ENCODE data around the gene GMCL1.
"Not testable (repeated sequence)": the region's sequence is repeated elsewhere in the genome, so short reads cannot be mapped to it uniquely, and the experiment has no call there.

The GMCL1 gene

DNA sequence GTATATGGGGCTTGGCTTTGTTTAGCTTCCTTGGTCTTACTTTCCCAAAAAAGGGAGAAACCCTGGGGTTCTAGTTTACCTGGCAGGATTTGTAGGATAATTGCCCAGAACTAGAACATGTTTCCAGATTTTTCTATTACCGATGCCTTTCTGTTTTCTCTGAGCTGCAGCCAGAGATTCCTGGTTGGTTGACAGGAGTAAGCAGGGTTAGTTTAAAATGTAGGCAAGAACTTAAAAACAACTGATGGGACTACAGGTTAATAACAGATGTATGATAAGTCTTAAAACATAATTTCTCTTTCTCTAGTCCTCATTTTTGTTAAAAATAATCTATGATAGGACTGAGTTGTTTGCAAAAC lies 38.9 kb upstream of the GMCL1 start:
- Histone ChIP-seq H3K4me3 (ENCODE audit: low read depth in 1 of 5, low read length in 5 of 5) (no peak overlapping the region), H3K27ac (ENCODE audit: low read depth, low read length) (peak overlapping the region; percentile 42), H3K36me3 (ENCODE audit: control insufficient read depth in 5 of 5, insufficient read depth in 5 of 5, low read length in 5 of 5) (peaks cover 0 to 20% (median 6%) of the 10 kb centered on the region in 5 donors), H3K4me1 (ENCODE audit: control insufficient read depth in 5 of 5, insufficient read depth in 5 of 5, low read length in 5 of 5) (peaks cover 0 to 27% (median 22%) of the 10 kb centered on the region in 5 donors), H3K9ac (ENCODE audit: low read length in 5 of 5) (peak overlapping the region in 2 of 5 donors; percentile 5 to 48), H3K9me3 (ENCODE audit: control insufficient read depth in 5 of 5, low read length in 5 of 5) (no peaks in the 10 kb centered on the region), H3K27me3 (ENCODE audit: control insufficient read depth in 5 of 5, insufficient read depth in 4 of 5, low read length in 5 of 5) (no peaks in the 10 kb centered on the region)

DNA sequence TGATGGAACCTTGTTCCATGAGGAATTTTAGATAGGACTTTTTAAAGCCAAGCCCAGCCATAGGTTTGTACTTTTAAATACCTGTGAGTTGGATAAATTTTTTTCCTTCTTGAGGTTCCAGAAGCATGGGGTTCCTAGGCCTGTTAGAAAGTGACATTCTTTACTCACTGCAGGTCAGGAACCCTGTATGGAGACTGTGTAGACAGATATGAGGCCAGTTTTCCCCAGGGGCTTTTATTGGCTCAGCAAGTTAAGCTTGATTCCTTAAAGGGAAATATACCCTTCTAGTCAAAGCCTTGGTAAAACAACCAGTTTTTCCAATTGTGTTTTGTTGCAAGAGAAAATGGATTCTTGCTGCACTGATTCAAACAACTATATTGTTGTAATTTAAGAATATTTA lies 38.4 kb upstream of the GMCL1 start:
- peaks cover 0 to 16% (median 6%) of the 10 kb centered on the region in 5 donors for H3K36me3 ChIP-seq (ENCODE audit: control insufficient read depth in 5 of 5, insufficient read depth in 5 of 5, low read length in 5 of 5)
- no peak overlapping the region for H3K27ac ChIP-seq (ENCODE audit: low read depth, low read length)
- H3K27me3 ChIP-seq (ENCODE audit: control insufficient read depth in 5 of 5, insufficient read depth in 4 of 5, low read length in 5 of 5) = no peaks in the 10 kb centered on the region
- H3K9me3 ChIP-seq (ENCODE audit: control insufficient read depth in 5 of 5, low read length in 5 of 5) = no peaks in the 10 kb centered on the region
- H3K4me1 ChIP-seq (ENCODE audit: control insufficient read depth in 5 of 5, insufficient read depth in 5 of 5, low read length in 5 of 5) = peaks cover 0 to 27% (median 22%) of the 10 kb centered on the region in 5 donors
- H3K9ac ChIP-seq (ENCODE audit: low read length in 5 of 5) = no peak overlapping the region
- no peak overlapping the region for H3K4me3 ChIP-seq (ENCODE audit: low read depth in 1 of 5, low read length in 5 of 5)

DNA sequence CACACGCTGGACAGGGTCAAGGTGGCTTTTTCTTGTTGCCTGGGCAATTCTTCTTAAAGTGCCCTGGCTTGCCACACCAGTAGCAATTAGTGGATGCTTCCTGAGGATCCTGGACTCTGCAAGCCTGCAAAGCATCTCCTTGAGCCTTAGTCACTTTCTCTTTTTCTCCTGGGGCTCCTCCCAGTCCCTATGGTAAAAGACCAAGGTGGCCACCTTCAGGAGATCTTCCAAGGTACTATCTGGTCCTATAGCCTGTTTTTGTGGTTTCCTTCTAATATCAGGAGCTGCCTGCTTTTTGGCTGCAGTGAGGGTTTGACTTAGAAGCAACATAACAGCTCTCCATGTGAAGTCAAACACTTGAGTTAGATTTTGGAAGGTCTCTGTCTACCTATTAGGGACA lies 33.3 kb upstream of the GMCL1 start:
- H3K9ac ChIP-seq (ENCODE audit: low read length in 5 of 5) = no peak overlapping the region
- no peaks in the 10 kb centered on the region for H3K9me3 ChIP-seq (ENCODE audit: control insufficient read depth in 5 of 5, low read length in 5 of 5)
- H3K4me3 ChIP-seq (ENCODE audit: low read depth in 1 of 5, low read length in 5 of 5) = no peak overlapping the region
- H3K4me1 ChIP-seq (ENCODE audit: control insufficient read depth in 5 of 5, insufficient read depth in 5 of 5, low read length in 5 of 5) = peaks cover 4 to 22% (median 15%) of the 10 kb centered on the region in 5 donors
- no peak overlapping the region for H3K27ac ChIP-seq (ENCODE audit: low read depth, low read length)
- peaks cover 0 to 5% (median 0%) of the 10 kb centered on the region in 5 donors for H3K36me3 ChIP-seq (ENCODE audit: control insufficient read depth in 5 of 5, insufficient read depth in 5 of 5, low read length in 5 of 5)
- H3K27me3 ChIP-seq (ENCODE audit: control insufficient read depth in 5 of 5, insufficient read depth in 4 of 5, low read length in 5 of 5) = no peaks in the 10 kb centered on the region

- Histone ChIP-seq H3K36me3 (ENCODE audit: control insufficient read depth in 5 of 5, insufficient read depth in 5 of 5, low read length in 5 of 5) (peaks cover 0 to 5% (median 0%) of the 10 kb centered on the region in 5 donors), H3K27ac (ENCODE audit: low read depth, low read length) (no peak overlapping the region), H3K4me1 (ENCODE audit: control insufficient read depth in 5 of 5, insufficient read depth in 5 of 5, low read length in 5 of 5) (peaks cover 4 to 20% (median 12%) of the 10 kb centered on the region in 5 donors), H3K4me3 (ENCODE audit: low read depth in 1 of 5, low read length in 5 of 5) (no peak overlapping the region), H3K9ac (ENCODE audit: low read length in 5 of 5) (no peak overlapping the region), H3K9me3 (ENCODE audit: control insufficient read depth in 5 of 5, low read length in 5 of 5) (no peaks in the 10 kb centered on the region), H3K27me3 (ENCODE audit: control insufficient read depth in 5 of 5, insufficient read depth in 4 of 5, low read length in 5 of 5) (no peaks in the 10 kb centered on the region)
These were observed 32.2 kb upstream of the GMCL1 start for GRCh38 chr2:69797235-69797634.

- Histone ChIP-seq H3K27me3 (ENCODE audit: control insufficient read depth in 5 of 5, insufficient read depth in 4 of 5, low read length in 5 of 5) (no peaks in the 10 kb centered on the region), H3K36me3 (ENCODE audit: control insufficient read depth in 5 of 5, insufficient read depth in 5 of 5, low read length in 5 of 5) (peaks cover 0 to 5% (median 0%) of the 10 kb centered on the region in 5 donors), H3K4me3 (ENCODE audit: low read depth in 1 of 5, low read length in 5 of 5) (peak overlapping the region in 3 of 5 donors; percentile 58 to 71 (median 70)), H3K4me1 (ENCODE audit: control insufficient read depth in 5 of 5, insufficient read depth in 5 of 5, low read length in 5 of 5) (peaks cover 4 to 20% (median 12%) of the 10 kb centered on the region in 5 donors), H3K9me3 (ENCODE audit: control insufficient read depth in 5 of 5, low read length in 5 of 5) (no peaks in the 10 kb centered on the region), H3K9ac (ENCODE audit: low read length in 5 of 5) (peak overlapping the region in 1 of 5 donors; percentile 68), H3K27ac (ENCODE audit: low read depth, low read length) (peak overlapping the region; percentile 67)
These were observed 31.6 kb upstream of the GMCL1 start for GRCh38 chr2:69797836-69798289.

DNA sequence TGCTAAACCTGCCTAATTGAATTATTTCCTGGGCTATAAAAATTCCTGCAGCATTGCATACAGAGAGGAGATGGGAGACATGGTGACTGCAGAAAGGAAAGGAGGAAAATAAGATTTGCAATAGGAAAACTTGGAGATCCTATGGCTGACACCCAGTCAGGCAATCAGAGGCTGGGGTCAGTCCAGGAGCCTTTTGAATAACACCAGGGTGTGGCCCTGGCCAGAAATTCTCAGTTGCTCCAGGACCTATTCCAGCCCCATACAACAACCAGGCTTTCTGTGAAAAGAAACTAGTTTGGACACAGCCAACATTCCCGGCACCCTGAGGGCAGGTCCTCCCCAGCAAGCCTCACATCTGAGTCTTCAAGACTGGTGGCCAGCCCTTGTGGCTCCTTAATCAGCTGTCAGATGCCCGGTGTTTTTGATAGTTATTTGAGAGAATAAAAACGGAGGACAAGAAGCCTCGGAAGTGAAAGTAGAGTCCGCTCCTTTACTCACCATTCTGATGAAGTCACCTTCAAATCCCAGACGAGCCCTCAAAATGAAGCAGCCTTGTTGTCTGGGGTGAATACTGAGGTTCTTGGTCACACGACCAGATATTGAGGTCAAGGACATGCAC lies 31.1 kb upstream of the GMCL1 start:
- H3K36me3 ChIP-seq (ENCODE audit: control insufficient read depth in 5 of 5, insufficient read depth in 5 of 5, low read length in 5 of 5) = peaks cover 0 to 5% (median 0%) of the 10 kb centered on the region in 5 donors
- H3K9me3 ChIP-seq (ENCODE audit: control insufficient read depth in 5 of 5, low read length in 5 of 5) = no peaks in the 10 kb centered on the region
- H3K27ac ChIP-seq (ENCODE audit: low read depth, low read length) = peak overlapping the region; percentile 67
- peak overlapping the region; percentile 46 to 71 (median 58) for H3K4me3 ChIP-seq (ENCODE audit: low read depth in 1 of 5, low read length in 5 of 5)
- peaks cover 4 to 20% (median 12%) of the 10 kb centered on the region in 5 donors for H3K4me1 ChIP-seq (ENCODE audit: control insufficient read depth in 5 of 5, insufficient read depth in 5 of 5, low read length in 5 of 5)
- H3K27me3 ChIP-seq (ENCODE audit: control insufficient read depth in 5 of 5, insufficient read depth in 4 of 5, low read length in 5 of 5) = no peaks in the 10 kb centered on the region
- H3K9ac ChIP-seq (ENCODE audit: low read length in 5 of 5) = peak overlapping the region in 4 of 5 donors; percentile 53 to 73 (median 63)

- Histone ChIP-seq H3K4me3 (ENCODE audit: low read depth in 1 of 5, low read length in 5 of 5) (peak overlapping the region; percentile 46 to 71 (median 58)), H3K27ac (ENCODE audit: low read depth, low read length) (peak overlapping the region; percentile 67), H3K4me1 (ENCODE audit: control insufficient read depth in 5 of 5, insufficient read depth in 5 of 5, low read length in 5 of 5) (peaks cover 4 to 20% (median 12%) of the 10 kb centered on the region in 5 donors)
These were observed 30.4 kb upstream of the GMCL1 start for GRCh38 chr2:69798909-69799526.

DNA sequence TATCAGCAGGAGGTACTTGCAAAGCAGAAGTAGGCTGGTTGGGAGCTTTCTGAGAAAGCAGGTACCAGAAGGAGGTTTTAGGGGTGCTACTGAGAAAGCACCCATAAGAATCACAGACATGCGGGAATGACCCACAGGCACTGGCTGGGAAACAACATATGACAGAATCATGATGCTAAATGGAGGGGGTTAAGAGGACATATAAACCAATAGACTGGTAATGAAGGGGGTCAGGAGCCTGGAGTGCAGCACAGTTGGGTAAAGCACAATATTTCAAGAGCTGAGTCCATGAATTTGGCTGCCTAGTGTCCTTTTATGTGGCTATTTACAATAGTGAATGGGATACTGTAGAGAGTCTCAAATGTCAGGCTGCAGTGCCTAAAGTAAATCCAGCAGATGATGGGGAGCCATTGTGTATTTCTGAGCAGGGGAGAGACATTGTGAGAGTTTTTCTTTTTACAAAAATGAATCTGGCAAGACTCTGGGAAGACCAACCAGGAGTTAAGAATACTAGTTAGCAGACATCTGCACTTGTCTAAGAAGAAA lies 27.6 kb upstream of the GMCL1 start:
- no peaks in the 10 kb centered on the region for H3K9me3 ChIP-seq (ENCODE audit: control insufficient read depth in 5 of 5, low read length in 5 of 5)
- H3K36me3 ChIP-seq (ENCODE audit: control insufficient read depth in 5 of 5, insufficient read depth in 5 of 5, low read length in 5 of 5) = peaks cover under 1 to 17% (median 8%) of the 10 kb centered on the region in 5 donors
- H3K27me3 ChIP-seq (ENCODE audit: control insufficient read depth in 5 of 5, insufficient read depth in 4 of 5, low read length in 5 of 5) = no peaks in the 10 kb centered on the region
- H3K9ac ChIP-seq (ENCODE audit: low read length in 5 of 5) = no peak overlapping the region
- H3K4me1 ChIP-seq (ENCODE audit: control insufficient read depth in 5 of 5, insufficient read depth in 5 of 5, low read length in 5 of 5) = peaks cover 4 to 25% (median 12%) of the 10 kb centered on the region in 5 donors
- H3K4me3 ChIP-seq (ENCODE audit: low read depth in 1 of 5, low read length in 5 of 5) = no peak overlapping the region
- H3K27ac ChIP-seq (ENCODE audit: low read depth, low read length) = no peak overlapping the region

More at GRCh38 chr2:69798909-69799526, 30.4 kb upstream of the GMCL1 start:
- Histone ChIP-seq H3K9me3 (ENCODE audit: control insufficient read depth in 5 of 5, low read length in 5 of 5) (no peaks in the 10 kb centered on the region), H3K9ac (ENCODE audit: low read length in 5 of 5) (peak overlapping the region in 3 of 5 donors; percentile 53 to 73 (median 68)), H3K36me3 (ENCODE audit: control insufficient read depth in 5 of 5, insufficient read depth in 5 of 5, low read length in 5 of 5) (peaks cover 0 to 5% (median 0%) of the 10 kb centered on the region in 5 donors), H3K27me3 (ENCODE audit: control insufficient read depth in 5 of 5, insufficient read depth in 4 of 5, low read length in 5 of 5) (no peaks in the 10 kb centered on the region)

DNA sequence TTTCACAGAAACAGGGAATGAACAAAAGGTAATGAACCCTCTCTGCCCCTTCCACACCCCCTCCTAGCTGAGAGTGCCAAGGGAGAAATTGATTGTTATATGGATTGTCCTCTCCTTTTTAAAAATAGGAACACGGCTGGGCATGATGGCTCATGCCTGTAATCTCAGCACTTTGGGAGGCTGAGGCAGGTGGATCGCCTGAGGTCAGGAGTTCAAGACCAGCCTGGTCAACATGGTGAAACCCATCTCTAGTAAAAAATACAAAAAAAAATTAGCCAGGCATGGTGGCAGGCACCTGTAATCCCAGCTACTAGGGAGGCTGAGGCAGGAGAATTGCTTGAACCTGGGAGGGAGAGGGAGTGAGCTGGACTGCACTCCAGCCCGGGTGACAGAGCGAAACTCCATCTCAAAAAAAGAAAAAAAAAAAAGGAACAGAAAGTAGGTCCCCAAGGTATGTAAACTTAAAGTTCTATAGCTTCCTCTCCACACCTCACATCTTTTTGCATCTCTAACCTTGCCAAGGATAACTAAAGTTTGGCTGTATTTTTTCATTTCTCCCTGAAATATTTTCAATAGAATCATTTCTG lies 26.6 kb upstream of the GMCL1 start:
- H3K9ac ChIP-seq (ENCODE audit: low read length in 5 of 5) = peak overlapping the region in 1 of 5 donors; percentile 16
- not testable (repeated sequence) for H3K27ac ChIP-seq (ENCODE audit: low read depth, low read length); H3K4me3 ChIP-seq (ENCODE audit: low read depth in 1 of 5, low read length in 5 of 5); H3K27me3 ChIP-seq (ENCODE audit: control insufficient read depth in 5 of 5, insufficient read depth in 4 of 5, low read length in 5 of 5); H3K9me3 ChIP-seq (ENCODE audit: control insufficient read depth in 5 of 5, low read length in 5 of 5)
- peaks cover 2 to 18% (median 12%) of the 10 kb centered on the region in 5 donors for H3K4me1 ChIP-seq (ENCODE audit: control insufficient read depth in 5 of 5, insufficient read depth in 5 of 5, low read length in 5 of 5)
- peaks cover 9 to 27% (median 16%) of the 10 kb centered on the region in 5 donors for H3K36me3 ChIP-seq (ENCODE audit: control insufficient read depth in 5 of 5, insufficient read depth in 5 of 5, low read length in 5 of 5)
